ENCODE results near the gene FCGBP.

Gene FCGBP

DNA sequence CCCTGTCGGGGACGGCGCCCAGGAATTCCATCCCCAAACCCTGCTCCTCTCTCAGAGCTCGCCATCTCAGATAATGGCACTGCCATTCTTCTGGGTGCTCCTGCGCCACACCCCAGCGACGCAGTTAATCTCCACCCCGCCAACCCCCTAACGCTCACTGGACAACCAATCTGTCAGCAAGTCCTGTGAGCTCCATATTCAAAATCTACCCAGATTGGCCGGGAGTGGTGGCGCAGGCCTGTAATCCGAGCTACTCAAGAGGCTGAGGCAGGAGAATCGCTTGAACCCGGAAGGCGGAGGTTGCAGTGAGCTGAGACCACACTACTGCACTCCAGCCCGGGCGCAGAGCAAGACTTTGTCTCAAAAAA lies 18.6 kb downstream of the FCGBP start:
- Histone ChIP-seq H3K27ac (ENCODE audit: low read depth, low read length) (no peak overlapping the region), H3K27me3 (ENCODE audit: insufficient read depth, low read length, poor library complexity) (no peaks in the 10 kb centered on the region), H4K8ac (ENCODE audit: low read depth, low read length) (no peak overlapping the region), H3K36me3 (ENCODE audit: control insufficient read depth, insufficient read depth, low read length) (no peaks in the 10 kb centered on the region), H2BK120ac (ENCODE audit: low read depth, low read length) (no peak overlapping the region), H3K23ac (ENCODE audit: low read length) (no peak overlapping the region), H3K79me2 (ENCODE audit: control insufficient read depth, insufficient read depth, low read length) (no peaks in the 10 kb centered on the region), H2BK5ac (ENCODE audit: low read length) (no peak overlapping the region), H3K4me1 (ENCODE audit: control insufficient read depth, low read depth, low read length) (no peaks in the 10 kb centered on the region), H2BK15ac (replicated peaks; ENCODE audit: low read depth) (no peak overlapping the region), H3K56ac (ENCODE audit: low read length) (no peak overlapping the region), H3K4me3 (ENCODE audit: low read length) (no peak overlapping the region), H3K9ac (ENCODE audit: low read length) (no peak overlapping the region), H2AK5ac (ENCODE audit: low read length) (no peak overlapping the region), H3K79me1 (ENCODE audit: low read length) (no peaks in the 10 kb centered on the region), H3K4me2 (ENCODE audit: low read length) (no peak overlapping the region), H3K4ac (ENCODE audit: low read depth, low read length) (no peak overlapping the region), H4K5ac (ENCODE audit: low read length) (no peak overlapping the region), H3K18ac (ENCODE audit: low read length) (no peak overlapping the region)
- DNase-seq, result no peak
- no CpG with 5 or more reads among the region's 17 CpGs for WGBS (ENCODE audit: extremely low coverage, insufficient coverage, low lambda C conversion rate)

- H3K18ac ChIP-seq (ENCODE audit: low read length), result no peak overlapping the region
- H3K79me2 ChIP-seq (ENCODE audit: control insufficient read depth, insufficient read depth, low read length), result no peaks in the 10 kb centered on the region
- H2BK5ac ChIP-seq (ENCODE audit: low read length), result no peak overlapping the region
- no peak overlapping the region for H2BK15ac ChIP-seq (replicated peaks; ENCODE audit: low read depth)
- H4K8ac ChIP-seq (ENCODE audit: low read depth, low read length), result no peak overlapping the region
- H3K23ac ChIP-seq (ENCODE audit: low read length), result no peak overlapping the region
- H3K56ac ChIP-seq (ENCODE audit: low read length), result no peak overlapping the region
- H3K4ac ChIP-seq (ENCODE audit: low read depth, low read length), result no peak overlapping the region
- H3K27me3 ChIP-seq (ENCODE audit: insufficient read depth, low read length, poor library complexity), result no peaks in the 10 kb centered on the region
- H3K4me2 ChIP-seq (ENCODE audit: low read length), result no peak overlapping the region
- H4K5ac ChIP-seq (ENCODE audit: low read length), result no peak overlapping the region
- H2BK120ac ChIP-seq (ENCODE audit: low read depth, low read length), result no peak overlapping the region
- H2AK5ac ChIP-seq (ENCODE audit: low read length), result no peak overlapping the region
- no peak overlapping the region for H3K27ac ChIP-seq (ENCODE audit: low read depth, low read length)
- no peak for DNase-seq
- no peak overlapping the region for H3K9ac ChIP-seq (ENCODE audit: low read length)
- H3K36me3 ChIP-seq (ENCODE audit: control insufficient read depth, insufficient read depth, low read length), result no peaks in the 10 kb centered on the region
- no peaks in the 10 kb centered on the region for H3K4me1 ChIP-seq (ENCODE audit: control insufficient read depth, low read depth, low read length)
- no peak overlapping the region for H3K4me3 ChIP-seq (ENCODE audit: low read length)
- no peaks in the 10 kb centered on the region for H3K79me1 ChIP-seq (ENCODE audit: low read length)
- no CpG with 5 or more reads among the region's 71 CpGs for WGBS (ENCODE audit: extremely low coverage, insufficient coverage, low lambda C conversion rate)
Observed at GRCh38 chr19:39915101-39915847, 19.2 kb downstream of the FCGBP start.

DNA sequence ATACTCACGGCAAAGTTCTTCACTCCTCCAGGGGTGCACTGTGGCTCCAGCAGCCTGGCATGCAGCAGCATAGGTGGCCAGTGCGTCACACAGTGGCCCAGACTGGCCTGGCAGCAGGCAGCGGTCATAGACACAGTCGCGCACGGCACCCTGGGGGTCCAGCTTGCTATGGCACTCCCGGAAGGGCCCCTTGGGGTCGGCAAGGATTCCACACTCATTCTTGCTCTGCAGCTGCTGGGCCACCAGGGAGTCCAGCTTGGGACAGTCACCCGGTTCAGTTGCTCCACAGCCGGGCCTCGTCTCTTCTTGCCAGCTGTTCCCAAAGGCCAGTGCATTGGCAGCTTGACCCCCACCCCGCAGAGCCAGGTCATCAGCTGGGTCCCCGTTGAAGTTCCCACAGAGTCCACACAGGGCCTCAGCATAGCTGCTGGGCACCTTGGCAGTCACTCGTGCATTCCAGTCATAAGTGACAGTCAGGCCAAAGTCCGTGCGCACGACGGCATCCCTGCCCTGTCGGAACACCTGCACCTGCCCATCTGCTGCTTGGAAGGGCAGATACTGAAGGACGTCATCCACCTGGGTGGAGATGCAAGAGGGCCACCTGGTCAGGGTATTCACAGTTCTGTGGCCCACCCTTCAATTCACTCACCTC lies 20.6 kb downstream of the FCGBP start:
- no peak overlapping the region for H3K9ac ChIP-seq (ENCODE audit: low read length)
- no peaks in the 10 kb centered on the region for H3K4me1 ChIP-seq (ENCODE audit: control insufficient read depth, low read depth, low read length)
- no peak overlapping the region for H3K4me2 ChIP-seq (ENCODE audit: low read length)
- H2BK120ac ChIP-seq (ENCODE audit: low read depth, low read length), result no peak overlapping the region
- H3K36me3 ChIP-seq (ENCODE audit: control insufficient read depth, insufficient read depth, low read length), result no peaks in the 10 kb centered on the region
- H3K79me1 ChIP-seq (ENCODE audit: low read length), result no peaks in the 10 kb centered on the region
- no peaks in the 10 kb centered on the region for H3K27me3 ChIP-seq (ENCODE audit: insufficient read depth, low read length, poor library complexity)
- H3K56ac ChIP-seq (ENCODE audit: low read length), result no peak overlapping the region
- H4K8ac ChIP-seq (ENCODE audit: low read depth, low read length), result no peak overlapping the region
- no peak overlapping the region for H3K27ac ChIP-seq (ENCODE audit: low read depth, low read length)
- H2BK15ac ChIP-seq (replicated peaks; ENCODE audit: low read depth), result no peak overlapping the region
- WGBS (ENCODE audit: extremely low coverage, insufficient coverage, low lambda C conversion rate), result no CpG with 5 or more reads among the region's 20 CpGs
- no peak overlapping the region for H4K5ac ChIP-seq (ENCODE audit: low read length)
- no peak overlapping the region for H3K23ac ChIP-seq (ENCODE audit: low read length)
- no peak overlapping the region for H3K4ac ChIP-seq (ENCODE audit: low read depth, low read length)
- no peak overlapping the region for H2AK5ac ChIP-seq (ENCODE audit: low read length)
- DNase-seq, result no peak
- no peak overlapping the region for H3K4me3 ChIP-seq (ENCODE audit: low read length)
- no peaks in the 10 kb centered on the region for H3K79me2 ChIP-seq (ENCODE audit: control insufficient read depth, insufficient read depth, low read length)
- H2BK5ac ChIP-seq (ENCODE audit: low read length), result no peak overlapping the region
- H3K18ac ChIP-seq (ENCODE audit: low read length), result no peak overlapping the region

- Histone ChIP-seq H3K9ac (ENCODE audit: low read length) (no peak overlapping the region), H3K18ac (ENCODE audit: low read length) (no peak overlapping the region), H4K8ac (ENCODE audit: low read depth, low read length) (no peak overlapping the region), H2BK5ac (ENCODE audit: low read length) (no peak overlapping the region), H3K79me1 (ENCODE audit: low read length) (no peaks in the 10 kb centered on the region), H3K4me3 (ENCODE audit: low read length) (no peak overlapping the region), H3K27ac (ENCODE audit: low read depth, low read length) (no peak overlapping the region), H3K4me1 (ENCODE audit: control insufficient read depth, low read depth, low read length) (no peaks in the 10 kb centered on the region), H3K4me2 (ENCODE audit: low read length) (no peak overlapping the region), H3K4ac (ENCODE audit: low read depth, low read length) (no peak overlapping the region), H2BK120ac (ENCODE audit: low read depth, low read length) (no peak overlapping the region), H2BK15ac (replicated peaks; ENCODE audit: low read depth) (no peak overlapping the region), H3K27me3 (ENCODE audit: insufficient read depth, low read length, poor library complexity) (no peaks in the 10 kb centered on the region), H3K56ac (ENCODE audit: low read length) (no peak overlapping the region), H4K5ac (ENCODE audit: low read length) (no peak overlapping the region), H3K79me2 (ENCODE audit: control insufficient read depth, insufficient read depth, low read length) (no peaks in the 10 kb centered on the region), H3K23ac (ENCODE audit: low read length) (no peak overlapping the region), H2AK5ac (ENCODE audit: low read length) (no peak overlapping the region), H3K36me3 (ENCODE audit: control insufficient read depth, insufficient read depth, low read length) (no peaks in the 10 kb centered on the region)
- no CpG with 5 or more reads among the region's 6 CpGs for WGBS (ENCODE audit: extremely low coverage, insufficient coverage, low lambda C conversion rate)
- no peak for DNase-seq
Observed at GRCh38 chr19:39908803-39909202, 25.6 kb downstream of the FCGBP start.

GRCh38 chr19:39906820-39907611 lies 27.4 kb downstream of the FCGBP start:
- Histone ChIP-seq H3K36me3 (ENCODE audit: control insufficient read depth, insufficient read depth, low read length) (no peaks in the 10 kb centered on the region), H3K79me2 (ENCODE audit: control insufficient read depth, insufficient read depth, low read length) (no peaks in the 10 kb centered on the region), H2BK15ac (replicated peaks; ENCODE audit: low read depth) (no peak overlapping the region), H3K79me1 (ENCODE audit: low read length) (no peaks in the 10 kb centered on the region), H3K56ac (ENCODE audit: low read length) (no peak overlapping the region), H4K5ac (ENCODE audit: low read length) (no peak overlapping the region), H3K4ac (ENCODE audit: low read depth, low read length) (no peak overlapping the region), H2BK120ac (ENCODE audit: low read depth, low read length) (no peak overlapping the region), H3K27me3 (ENCODE audit: insufficient read depth, low read length, poor library complexity) (no peaks in the 10 kb centered on the region), H3K4me3 (ENCODE audit: low read length) (no peak overlapping the region), H3K23ac (ENCODE audit: low read length) (no peak overlapping the region), H3K27ac (ENCODE audit: low read depth, low read length) (no peak overlapping the region), H3K4me1 (ENCODE audit: control insufficient read depth, low read depth, low read length) (no peaks in the 10 kb centered on the region), H4K8ac (ENCODE audit: low read depth, low read length) (no peak overlapping the region), H3K18ac (ENCODE audit: low read length) (no peak overlapping the region), H2AK5ac (ENCODE audit: low read length) (no peak overlapping the region), H3K9ac (ENCODE audit: low read length) (no peak overlapping the region), H3K4me2 (ENCODE audit: low read length) (no peak overlapping the region), H2BK5ac (ENCODE audit: low read length) (no peak overlapping the region)
- DNase-seq, result no peak
- WGBS (ENCODE audit: extremely low coverage, insufficient coverage, low lambda C conversion rate), result no CpG with 5 or more reads among the region's 5 CpGs

Measured in mesendoderm (in vitro differentiated cells).